H1 (cell line): ENCODE results near the gene UFC1. TPM values are rescaled to one million over a fixed set of nuclear protein-coding genes. Genes with fewer than 3 reads are reported as not detected.

Source experiments
- CTCF ChIA-PET: fragments of 300-600 bp; sonication (Branson Sonifier 250); formaldehyde crosslinking; loops from one replicate; lab custom pipeline; 2021; ENCODE audit not compliant: partially characterized antibody; lab: Charles Lee
- POLR2A ChIA-PET: fragments of 300-600 bp; sonication (Branson Sonifier 250); formaldehyde crosslinking; loops from one replicate; lab custom pipeline; 2021; ENCODE audit warnings: inconsistent platforms; ENCODE audit not compliant: partially characterized antibody; lab: Charles Lee
- DNase-seq, 2 experiments: peaks; one replicate each; pipeline versions ENCODE4 v3.0.0 to v3.0.0-alpha.2; 2010 to 2022; ENCODE audit warnings: low spot score in 2 of 2, low read depth in 1 of 2, mixed read lengths in 1 of 2
- FAIRE-seq: peaks from 2 replicates; lab custom pipeline; 2011; peaks lifted over from hg19 to GRCh38; lab: Jason Lieb, UNC
- H2AFZ ChIP-seq: 2 replicates; pipeline ENCODE4 v1.8.1; 2012; ENCODE audit warnings: low read length, inconsistent platforms
- H2AK5ac ChIP-seq: 2 replicates; pipeline ENCODE4 v1.6.1; 2013; ENCODE audit warnings: low read depth, low read length
- H2BK120ac ChIP-seq: replicated peaks from 2 replicates; pipeline ENCODE3; 2013; ENCODE audit warnings: low read depth, low read length, inconsistent platforms
- H2BK12ac ChIP-seq: 2 replicates; pipeline ENCODE4 v1.6.1; 2013; ENCODE audit warnings: low read depth, low read length
- H2BK15ac ChIP-seq: 2 replicates; pipeline ENCODE4 v1.6.1; 2013; ENCODE audit warnings: low read length
- H2BK20ac ChIP-seq: 2 replicates; pipeline ENCODE4 v1.6.1; 2013; ENCODE audit warnings: low read length
- H2BK5ac ChIP-seq: 2 replicates; pipeline ENCODE4 v1.6.1; 2013; ENCODE audit warnings: low read depth, low read length
- H3K14ac ChIP-seq: 2 replicates; pipeline ENCODE4 v1.6.1; 2013; ENCODE audit warnings: inconsistent platforms; ENCODE audit not compliant: insufficient read length
- H3K18ac ChIP-seq: 2 replicates; pipeline ENCODE4 v1.6.1; 2013; ENCODE audit warnings: low read length; ENCODE audit errors: extremely low read depth
- H3K23ac ChIP-seq: 2 replicates; pipeline ENCODE4 v1.6.1; 2013; ENCODE audit warnings: inconsistent platforms; ENCODE audit not compliant: insufficient read length
- H3K23me2 ChIP-seq: 2 replicates; pipeline ENCODE4 v1.6.1; 2013; ENCODE audit warnings: low read depth, low read length
- H3K27ac ChIP-seq: 2 replicates; pipeline ENCODE4 v1.6.1; 2011; ENCODE audit warnings: low read depth, low read length, inconsistent platforms
- H3K27me3 ChIP-seq, 4 experiments: replicated peaks in 1 of 4; 1 replicate in 1 of 4; 2 replicates in 3 of 4; pipeline versions ENCODE4 v1.6.1 to v1.8.1; 2011 to 2013; ENCODE audit warnings: low read length in 3 of 4, mild to moderate bottlenecking in 3 of 4, inconsistent platforms in 2 of 4, mixed read lengths in 2 of 4, moderate library complexity in 1 of 4; ENCODE audit not compliant: control insufficient read depth in 3 of 4, insufficient read depth in 3 of 4; ENCODE audit errors: extremely low read depth in 1 of 4
- H3K36me3 ChIP-seq, 4 experiments: 2 replicates each; pipeline versions ENCODE4 v1.6.1 to v1.8.1; 2011 to 2013; ENCODE audit warnings: mild to moderate bottlenecking in 4 of 4, low read length in 3 of 4, moderate library complexity in 2 of 4, control low read depth in 1 of 4, inconsistent platforms in 1 of 4; ENCODE audit not compliant: insufficient read depth in 4 of 4, control insufficient read depth in 2 of 4
- H3K4ac ChIP-seq: replicated peaks from 2 replicates; pipeline ENCODE3; 2013; ENCODE audit warnings: low read length, low read depth, mixed read lengths, inconsistent platforms; ENCODE audit not compliant: insufficient read length
- H3K4me1 ChIP-seq, 4 experiments: replicated peaks in 1 of 4; 1 replicate in 1 of 4; 2 replicates in 3 of 4; pipeline versions ENCODE4 v1.6.1 to v1.8.1; 2011 to 2013; ENCODE audit warnings: low read length in 3 of 4, inconsistent platforms in 2 of 4, mixed read lengths in 1 of 4; ENCODE audit not compliant: insufficient read depth in 4 of 4, control insufficient read depth in 3 of 4
- H3K4me2 ChIP-seq, 2 experiments: 2 replicates each; pipeline versions ENCODE4 v1.6.1 to v1.8.1; 2011 to 2013; ENCODE audit warnings: low read depth in 2 of 2, low read length in 2 of 2, control low read depth in 1 of 2, inconsistent platforms in 1 of 2, mild to moderate bottlenecking in 1 of 2; ENCODE audit not compliant: insufficient read depth in 1 of 2
- H3K4me3 ChIP-seq, 4 experiments: fragments of 200-600, 300-600 bp in 1 of 4; sonication (generic), shearing (Covaris generic), sonication (Bioruptor Twin) in 1 of 4; 2 replicates each; pipeline versions ENCODE4 v1.5.1 to v1.8.1; 2011 to 2016; ENCODE audit warnings: low read length in 4 of 4, low read depth in 3 of 4, control low read depth in 2 of 4, inconsistent platforms in 2 of 4, mild to moderate bottlenecking in 2 of 4, mixed read lengths in 1 of 4, moderate library complexity in 1 of 4; ENCODE audit not compliant: insufficient read depth in 2 of 4; ENCODE audit errors: extremely low read depth in 1 of 4
- H3K56ac ChIP-seq: replicated peaks from 2 replicates; pipeline ENCODE3; 2013; ENCODE audit warnings: low read depth, mild to moderate bottlenecking, mixed read lengths, low read length, inconsistent platforms; ENCODE audit not compliant: insufficient read length
- H3K79me1 ChIP-seq: 2 replicates; pipeline ENCODE4 v1.6.1; 2013; ENCODE audit warnings: low read depth, low read length, control low read depth
- H3K79me2 ChIP-seq, 2 experiments: 2 replicates each; pipeline versions ENCODE4 v1.6.1 to v1.8.1; 2012 to 2013; ENCODE audit warnings: low read length in 2 of 2, mild to moderate bottlenecking in 2 of 2, inconsistent platforms in 1 of 2; ENCODE audit not compliant: insufficient read depth in 2 of 2, control insufficient read depth in 1 of 2
- H3K9ac ChIP-seq, 4 experiments: replicated peaks in 1 of 4; 1 replicate in 1 of 4; 2 replicates in 3 of 4; pipeline versions ENCODE4 v1.6.1 to v1.8.1; 2011 to 2013; ENCODE audit warnings: low read depth in 3 of 4, low read length in 3 of 4, control low read depth in 2 of 4, mild to moderate bottlenecking in 2 of 4, moderate library complexity in 2 of 4, inconsistent platforms in 1 of 4; ENCODE audit errors: extremely low read depth in 1 of 4
- H3K9me3 ChIP-seq, 2 experiments: 2 replicates each; pipeline versions ENCODE4 v1.6.1 to v1.8.1; 2012 to 2013; ENCODE audit warnings: mild to moderate bottlenecking in 2 of 2, moderate library complexity in 2 of 2, control low read depth in 1 of 2, inconsistent platforms in 1 of 2, low read depth in 1 of 2, low read length in 1 of 2, mixed read lengths in 1 of 2; ENCODE audit not compliant: insufficient read depth in 2 of 2
- H4K20me1 ChIP-seq, 2 experiments: replicated peaks in 1 of 2; 2 replicates each; pipeline versions ENCODE3 to v1.8.1; 2011 to 2013; ENCODE audit warnings: inconsistent platforms in 2 of 2, low read length in 2 of 2, mild to moderate bottlenecking in 1 of 2; ENCODE audit not compliant: insufficient read depth in 2 of 2, control insufficient read depth in 1 of 2
- H4K5ac ChIP-seq: 2 replicates; pipeline ENCODE4 v1.6.1; 2013; ENCODE audit warnings: low read length, low read depth, mixed read lengths, inconsistent platforms; ENCODE audit not compliant: insufficient read length
- H4K8ac ChIP-seq: 2 replicates; pipeline ENCODE4 v1.8.0; 2013; ENCODE audit warnings: mild to moderate bottlenecking, moderate library complexity, low read length, inconsistent platforms; ENCODE audit not compliant: insufficient read depth; ENCODE audit errors: extremely low read depth
- H4K91ac ChIP-seq: replicated peaks from 2 replicates; pipeline ENCODE3; 2013; ENCODE audit warnings: low read length, mixed read lengths, inconsistent platforms; ENCODE audit not compliant: insufficient read length
- POLR2A ChIP-seq, 2 experiments: IDR thresholded peaks; 1 replicate in 1 of 2; 2 replicates in 1 of 2; pipeline ENCODE4 v1.6.1; 2011; ENCODE audit warnings: low read depth in 2 of 2, low read length in 2 of 2, mild to moderate bottlenecking in 2 of 2; ENCODE audit errors: control extremely low read depth in 1 of 2
- SIRT6 ChIP-seq: IDR thresholded peaks from one replicate; pipeline ENCODE4 v1.7.1; 2012; ENCODE audit warnings: low read length, inconsistent platforms
- TBP ChIP-seq: IDR thresholded peaks from 2 replicates; pipeline ENCODE4 v1.6.1; 2011; ENCODE audit warnings: low read depth, low read length, improper control_type of control experiment
- TCF12 ChIP-seq: IDR thresholded peaks from 2 replicates; pipeline ENCODE4 v1.6.1; 2011; ENCODE audit warnings: low read depth, mild to moderate bottlenecking, low read length
- WGBS, 2 experiments: shearing (Covaris generic) in 1 of 2; methylation state at CpG; one replicate each; pipeline versions ENCODE4 v1.1.6 to v1.1.7; 2013 to 2015; ENCODE audit warnings: low lambda C conversion rate in 2 of 2, mixed read lengths in 2 of 2, inconsistent platforms in 1 of 2, low coverage in 1 of 2, missing lambda C conversion rate in 1 of 2; ENCODE audit not compliant: insufficient replicate concordance in 2 of 2, insufficient coverage in 1 of 2, insufficient read length in 1 of 2; ENCODE audit errors: extremely low coverage in 1 of 2, missing lambda C conversion rate in 1 of 2; 5-methylcytosine and 5-hydroxymethylcytosine counted together
- polyA plus RNA-seq, 7 experiments: library from polyadenylated mRNA; depleted of rRNA in 3 of 7; stranded (reverse) in 5 of 7; unstranded in 2 of 7; fragments of >200 nt in 5 of 7; fragments of 200-250 nt in 2 of 7; gene quantifications; 1 replicate in 5 of 7; 2 replicates in 1 of 7; 4 replicates in 1 of 7; pipeline versions ENCODE4 v1.2.1 to v1.2.3, GENCODE V29; 2011 to 2013; ENCODE audit warnings: missing spikeins in 2 of 7, mixed read lengths in 2 of 7
- total RNA-seq: library from RNA; stranded (reverse); fragmentation: NEBNext Ultra II Directional; extraction: Animal tissue kit (Norgen Biotek cat#: 25700); gene quantifications from 2 replicates; pipeline ENCODE4 v1.2.1, GENCODE V29; 2021

The UFC1 gene
- total and polyA plus RNA-seq, 2 of the 8 experiments (the other 6 are each of a cell fraction or from before 2014, with no cell fraction given), result 67.8 to 102 TPM

GRCh38 chr1:161200992-161201835, 47.4 kb downstream of the UFC1 start:
- H2AFZ ChIP-seq, result no peak overlapping the region
- peak overlapping the region; percentile 92 for H4K5ac ChIP-seq
- FAIRE-seq, result no peak
- peak overlapping the region; percentile 87; the same call in 1 of the 2 replicates for H4K8ac ChIP-seq
- H2AK5ac ChIP-seq, result peak overlapping the region; percentile 39
- H2BK12ac ChIP-seq, result peak overlapping the region; percentile 99
- peak overlapping the region; percentile 94 for H3K27ac ChIP-seq
- H2BK15ac ChIP-seq, result peak overlapping the region; percentile 88; the same call in 1 of the 2 replicates
- peak overlapping the region in 3 of 4 experiments; percentile 4 to 97 (median 96); a peak in 4 of 8 replicates for H3K4me3 ChIP-seq
- H2BK5ac ChIP-seq, result peak overlapping the region; percentile 75
- H3K4me1 ChIP-seq, result peaks cover 23 to 54% (median 48%) of the 10 kb centered on the region in 4 experiments
- H3K14ac ChIP-seq, result no peak overlapping the region
- peak overlapping the region; percentile 76 for H2BK120ac ChIP-seq
- H3K27me3 ChIP-seq, result no peaks in the 10 kb centered on the region
- H3K9me3 ChIP-seq, result no peaks in the 10 kb centered on the region
- H3K4ac ChIP-seq, result peak overlapping the region; percentile 28
- H3K79me2 ChIP-seq, result peaks cover 0 to 14% of the 10 kb centered on the region in 2 experiments; a peak in 2 of 4 replicates
- no peaks in the 10 kb centered on the region for H4K20me1 ChIP-seq
- TF ChIP-seq TBP (peak; percentile 2; the same call in 1 of the 2 replicates), TCF12 (no peak), SIRT6 (no peak), POLR2A (IDR thresholded peaks at IDR 0.05; ENCODE audit: control extremely low read depth in 1 of 2, low read depth in 2 of 2, low read length in 2 of 2) (peak in 1 of 2 experiments; percentile 14; a peak in 1 of 3 replicates)
- peaks cover 13% of the 10 kb centered on the region for H3K23me2 ChIP-seq
- DNase-seq, result no peak
- peak overlapping the region; percentile 0 for H3K56ac ChIP-seq
- peaks cover 3 to 22% (median 4%) of the 10 kb centered on the region in 4 experiments; a peak in 6 of 8 replicates for H3K36me3 ChIP-seq
- ChIA-PET CTCF (interaction anchor here (0.6 to 17.6 kb wide), 10 partner anchors 10 to 209 kb away, joined by 3 to 427 read pairs (median 4); partner anchors contain the start of genes APOA2, FCER1G, PCP4L1 and PPOX), POLR2A (interaction anchor here (0.6 to 4.6 kb wide), 27 partner anchors 9 to 184 kb away, joined by 3 to 82 read pairs (median 4); partner anchors contain the start of genes APOA2, B4GALT3, DEDD and FCER1G)
- peak overlapping the region; percentile 75 to 80 for H3K4me2 ChIP-seq
- H3K79me1 ChIP-seq, result peaks cover 9% of the 10 kb centered on the region; the same call in 1 of the 2 replicates
- H3K18ac ChIP-seq, result peak overlapping the region; percentile 100
- peak overlapping the region in 2 of 4 experiments; percentile 63 to 67; a peak in 4 of 7 replicates for H3K9ac ChIP-seq
- peak overlapping the region; percentile 91 for H4K91ac ChIP-seq
- H2BK20ac ChIP-seq, result peak overlapping the region; percentile 5
- H3K23ac ChIP-seq, result no peak overlapping the region
- WGBS, 2 experiments, result 76% methylated on average over 13 of the region's 13 CpGs; no CpG with 5 or more reads in 1 of the 2 experiments
